Suprapubic skin (tissue), 4 donors: ENCODE measurements around the gene RIMKLA.

Experiments used
- EP300 ChIP-seq: sonication (generic); formaldehyde crosslinking; IDR thresholded peaks from one replicate; pipeline ENCODE4 v1.6.1; 2017; ENCODE audit warnings: antibody characterized with exemption
- POLR2A ChIP-seq, 2 donors: fragments of 450-650 bp; IDR thresholded peaks; one replicate each; pipeline ENCODE4 v1.6.1; 2017; ENCODE audit warnings: antibody characterized with exemption in 2 of 2, mild to moderate bottlenecking in 2 of 2, moderate library complexity in 2 of 2
- POLR2AphosphoS5 ChIP-seq, 3 donors: sonication (generic); formaldehyde crosslinking; IDR thresholded peaks; one replicate each; pipeline ENCODE4 v1.6.1; 2017; ENCODE audit warnings: antibody characterized with exemption in 3 of 3
- TF ChIP-seq, protein P1 (sequence below), 2 donors: fragments of 200-600 bp in 1 of 2; fragments of 450-650 bp in 1 of 2; sonication (generic) in 1 of 2; IDR thresholded peaks; one replicate each; pipeline ENCODE4 v1.5.1; 2016 to 2019; ENCODE audit warnings: antibody characterized with exemption in 2 of 2, mild to moderate bottlenecking in 1 of 2, moderate library complexity in 1 of 2

- TF ChIP-seq, protein P1, sequence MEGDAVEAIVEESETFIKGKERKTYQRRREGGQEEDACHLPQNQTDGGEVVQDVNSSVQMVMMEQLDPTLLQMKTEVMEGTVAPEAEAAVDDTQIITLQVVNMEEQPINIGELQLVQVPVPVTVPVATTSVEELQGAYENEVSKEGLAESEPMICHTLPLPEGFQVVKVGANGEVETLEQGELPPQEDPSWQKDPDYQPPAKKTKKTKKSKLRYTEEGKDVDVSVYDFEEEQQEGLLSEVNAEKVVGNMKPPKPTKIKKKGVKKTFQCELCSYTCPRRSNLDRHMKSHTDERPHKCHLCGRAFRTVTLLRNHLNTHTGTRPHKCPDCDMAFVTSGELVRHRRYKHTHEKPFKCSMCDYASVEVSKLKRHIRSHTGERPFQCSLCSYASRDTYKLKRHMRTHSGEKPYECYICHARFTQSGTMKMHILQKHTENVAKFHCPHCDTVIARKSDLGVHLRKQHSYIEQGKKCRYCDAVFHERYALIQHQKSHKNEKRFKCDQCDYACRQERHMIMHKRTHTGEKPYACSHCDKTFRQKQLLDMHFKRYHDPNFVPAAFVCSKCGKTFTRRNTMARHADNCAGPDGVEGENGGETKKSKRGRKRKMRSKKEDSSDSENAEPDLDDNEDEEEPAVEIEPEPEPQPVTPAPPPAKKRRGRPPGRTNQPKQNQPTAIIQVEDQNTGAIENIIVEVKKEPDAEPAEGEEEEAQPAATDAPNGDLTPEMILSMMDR (IDR thresholded peaks at IDR 0.05): no peak
- TF ChIP-seq POLR2A (IDR thresholded peaks at IDR 0.05) (no peak), POLR2AphosphoS5 (IDR thresholded peaks at IDR 0.05) (no peak), EP300 (no peak)
Measured at GRCh38 chr1:42422737-42423136, 42.1 kb downstream of the RIMKLA start.
